ENCODE results near the gene CLEC2A. TPM values are rescaled to one million over a fixed set of nuclear protein-coding genes. Genes with fewer than 3 reads are reported as not detected.

Gene CLEC2A
- total RNA-seq, 1 experiment from 2014 or later, result not detected

DNA sequence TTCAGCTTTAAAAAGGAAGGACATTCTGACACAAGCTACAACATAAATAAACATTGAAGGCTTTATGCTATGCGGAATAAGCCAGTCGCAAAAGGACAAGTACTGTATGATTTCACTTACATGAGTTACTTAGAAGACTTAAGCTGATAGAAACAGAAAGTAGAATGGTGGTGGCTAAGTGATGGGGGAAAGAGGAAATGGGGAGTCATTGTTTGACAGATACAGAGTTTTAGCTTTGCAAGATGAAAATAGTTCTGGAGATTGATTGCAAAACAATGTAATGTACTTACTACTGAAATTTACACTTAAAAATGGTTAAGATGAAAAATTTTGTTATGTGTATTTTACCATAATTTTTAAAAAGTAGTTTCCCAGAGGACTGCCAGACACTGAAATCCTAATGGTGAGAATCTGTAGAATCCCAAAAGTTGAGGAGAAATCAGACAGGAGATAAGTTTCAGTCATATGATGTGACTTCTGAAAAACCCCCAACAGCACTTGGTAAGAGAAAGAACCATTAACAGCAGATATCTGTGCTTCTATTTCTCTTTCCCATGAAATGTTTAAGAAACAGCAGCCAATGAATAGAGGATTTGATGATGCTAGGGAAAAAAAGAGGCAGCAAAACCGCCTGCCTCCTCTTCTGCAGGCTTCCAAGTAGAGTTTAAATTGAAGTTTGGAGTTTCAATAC is 16.6 kb upstream of the CLEC2A start (continued):
- TF ChIP-seq YY1 (IDR thresholded peaks at IDR 0.05; ENCODE audit: extremely low read depth, insufficient replicate concordance, low read depth, low read length), result no peak
- no peak for TF ChIP-seq TCF7L2 (IDR thresholded peaks at IDR 0.05; ENCODE audit: borderline replicate concordance, extremely low read depth, insufficient read depth, insufficient read length)
- TF ChIP-seq ZNF274 (IDR thresholded peaks at IDR 0.05; ENCODE audit: low read depth, low read length), result no peak
- TF ChIP-seq JUND (IDR thresholded peaks at IDR 0.05), result no peak
- no peak for TF ChIP-seq CEBPB (IDR thresholded peaks at IDR 0.05; ENCODE audit: low read depth)
- TF ChIP-seq, protein P1, sequence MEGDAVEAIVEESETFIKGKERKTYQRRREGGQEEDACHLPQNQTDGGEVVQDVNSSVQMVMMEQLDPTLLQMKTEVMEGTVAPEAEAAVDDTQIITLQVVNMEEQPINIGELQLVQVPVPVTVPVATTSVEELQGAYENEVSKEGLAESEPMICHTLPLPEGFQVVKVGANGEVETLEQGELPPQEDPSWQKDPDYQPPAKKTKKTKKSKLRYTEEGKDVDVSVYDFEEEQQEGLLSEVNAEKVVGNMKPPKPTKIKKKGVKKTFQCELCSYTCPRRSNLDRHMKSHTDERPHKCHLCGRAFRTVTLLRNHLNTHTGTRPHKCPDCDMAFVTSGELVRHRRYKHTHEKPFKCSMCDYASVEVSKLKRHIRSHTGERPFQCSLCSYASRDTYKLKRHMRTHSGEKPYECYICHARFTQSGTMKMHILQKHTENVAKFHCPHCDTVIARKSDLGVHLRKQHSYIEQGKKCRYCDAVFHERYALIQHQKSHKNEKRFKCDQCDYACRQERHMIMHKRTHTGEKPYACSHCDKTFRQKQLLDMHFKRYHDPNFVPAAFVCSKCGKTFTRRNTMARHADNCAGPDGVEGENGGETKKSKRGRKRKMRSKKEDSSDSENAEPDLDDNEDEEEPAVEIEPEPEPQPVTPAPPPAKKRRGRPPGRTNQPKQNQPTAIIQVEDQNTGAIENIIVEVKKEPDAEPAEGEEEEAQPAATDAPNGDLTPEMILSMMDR (IDR thresholded peaks at IDR 0.05 in 2 of 3, conservative IDR thresholded peaks at IDR 0.05 in 1 of 3; ENCODE audit: borderline replicate concordance in 1 of 3, insufficient read depth in 1 of 3, low read depth in 2 of 3, low read length in 2 of 3), result no peak

DNA sequence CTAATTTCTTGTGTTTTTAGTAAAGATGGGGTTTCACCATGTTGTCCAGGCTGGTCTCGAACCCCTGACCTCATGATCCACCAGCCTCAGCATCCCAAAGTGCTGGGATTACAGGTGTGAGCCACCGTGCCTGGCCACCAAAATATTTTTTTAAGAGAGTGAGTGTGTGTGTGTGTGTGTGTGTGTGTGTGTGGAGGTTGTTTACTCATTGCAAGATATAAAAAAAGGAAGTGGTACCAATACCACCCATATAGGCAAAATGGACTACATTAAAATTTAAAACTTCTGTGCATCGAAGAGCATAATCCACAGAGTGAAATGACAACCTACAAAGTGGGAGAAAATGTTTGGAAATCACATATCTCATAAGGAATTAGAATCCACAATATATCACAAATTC is 15.5 kb upstream of the CLEC2A start:
- Histone ChIP-seq H3K79me2 (ENCODE audit: insufficient read depth, low read length) (no peaks in the 10 kb centered on the region), H3K9me3 (ENCODE audit: control insufficient read depth in 1 of 2, insufficient read depth in 1 of 2, low read depth in 1 of 2, low read length in 2 of 2) (no peaks in the 10 kb centered on the region), H3K27ac (ENCODE audit: low read depth, low read length) (no peak overlapping the region), H3K4me1 (ENCODE audit: control insufficient read depth in 1 of 2, insufficient read depth in 2 of 2, low read length in 2 of 2) (no peaks in the 10 kb centered on the region), H3K36me3 (ENCODE audit: control insufficient read depth in 1 of 2, insufficient read depth in 2 of 2, low read length in 2 of 2) (no peaks in the 10 kb centered on the region), H3K4me2 (ENCODE audit: low read length) (no peak overlapping the region), H2AFZ (ENCODE audit: low read depth, low read length, poor library complexity, severe bottlenecking) (no peak overlapping the region), H4K20me1 (ENCODE audit: insufficient read depth) (no peaks in the 10 kb centered on the region), H3K9me2 (ENCODE audit: insufficient read depth) (no peaks in the 10 kb centered on the region), H3K9ac (ENCODE audit: low read length) (no peak overlapping the region), H3K4me3 (replicated peaks in 1 of 2; ENCODE audit: low read depth in 1 of 2, low read length in 2 of 2) (no peak overlapping the region), H3K27me3 (ENCODE audit: insufficient read depth, low read length) (peaks cover 65% of the 10 kb centered on the region)
- ChIA-PET CTCF (no interaction called here), POLR2A (no interaction called here), RAD21 (ENCODE audit: low non-redundant PET in 1 of 2, low total read pairs in 2 of 2, uncharacterized antibody in 2 of 2, unreplicated experiment in 2 of 2) (no interaction called here)
- ATAC-seq, result no peak
- TF ChIP-seq EGR1 (IDR thresholded peaks at IDR 0.05; ENCODE audit: low read depth), result no peak
- TF ChIP-seq POLR2A (IDR thresholded peaks at IDR 0.05; ENCODE audit: borderline replicate concordance, extremely low read depth, insufficient read depth, insufficient read length), result no peak
- intact Hi-C loops (cut with micrococcal nuclease), result no loop called here
- no peak for DNase-seq (ENCODE audit: low read depth, low spot score)
- no TSS peak for BruUV-seq (replicated peaks)
